Measurements from ENCODE around the gene PLCB4.

Gene PLCB4

GRCh38 chr20:9388813-9389161, 319.9 kb downstream of the PLCB4 start:
- H3K27me3 ChIP-seq (ENCODE audit: insufficient read depth, low read depth, severe bottlenecking): no peaks in the 10 kb centered on the region
- no peak overlapping the region for H3K4me3 ChIP-seq (ENCODE audit: low read depth, low read length)
- H3K9me3 ChIP-seq (ENCODE audit: severe bottlenecking): no peaks in the 10 kb centered on the region
- no peak overlapping the region for H3K27ac ChIP-seq
- H3K36me3 ChIP-seq: no peaks in the 10 kb centered on the region
- no peak for DNase-seq
- TF ChIP-seq CTCF (IDR thresholded peaks at IDR 0.05; ENCODE audit: low read depth, low read length): no peak

- no peak overlapping the region for H3K27ac ChIP-seq
- no peak for DNase-seq
- H3K27me3 ChIP-seq (ENCODE audit: insufficient read depth, low read depth, severe bottlenecking): no peaks in the 10 kb centered on the region
- no peak overlapping the region for H3K4me3 ChIP-seq (ENCODE audit: low read depth, low read length)
- no peaks in the 10 kb centered on the region for H3K9me3 ChIP-seq (ENCODE audit: severe bottlenecking)
- no peak for TF ChIP-seq CTCF (IDR thresholded peaks at IDR 0.05; ENCODE audit: low read depth, low read length)
- H3K36me3 ChIP-seq: no peaks in the 10 kb centered on the region
These were observed 320.5 kb downstream of the PLCB4 start for GRCh38 chr20:9389346-9389745.

GRCh38 chr20:9390441-9390840, 321.6 kb downstream of the PLCB4 start:
- Histone ChIP-seq H3K27ac (no peak overlapping the region), H3K27me3 (ENCODE audit: insufficient read depth, low read depth, severe bottlenecking) (no peaks in the 10 kb centered on the region), H3K36me3 (no peaks in the 10 kb centered on the region), H3K4me3 (ENCODE audit: low read depth, low read length) (no peak overlapping the region), H3K9me3 (ENCODE audit: severe bottlenecking) (no peaks in the 10 kb centered on the region)
- no peak for DNase-seq
- TF ChIP-seq CTCF (IDR thresholded peaks at IDR 0.05; ENCODE audit: low read depth, low read length): no peak

- H3K9me3 ChIP-seq (ENCODE audit: severe bottlenecking): no peaks in the 10 kb centered on the region
- DNase-seq: peak; percentile 64
- H3K36me3 ChIP-seq: no peaks in the 10 kb centered on the region
- peak; percentile 92 for TF ChIP-seq CTCF (IDR thresholded peaks at IDR 0.05; ENCODE audit: low read depth, low read length)
- no peak overlapping the region for H3K4me3 ChIP-seq (ENCODE audit: low read depth, low read length)
- no peak overlapping the region for H3K27ac ChIP-seq
- no peaks in the 10 kb centered on the region for H3K27me3 ChIP-seq (ENCODE audit: insufficient read depth, low read depth, severe bottlenecking)
These were observed 324.3 kb downstream of the PLCB4 start for GRCh38 chr20:9392892-9393857.

GRCh38 chr20:9395971-9396370, 327.1 kb downstream of the PLCB4 start:
- DNase-seq: no peak
- Histone ChIP-seq H3K27ac (no peak overlapping the region), H3K36me3 (no peaks in the 10 kb centered on the region), H3K9me3 (ENCODE audit: severe bottlenecking) (no peaks in the 10 kb centered on the region), H3K27me3 (ENCODE audit: insufficient read depth, low read depth, severe bottlenecking) (no peaks in the 10 kb centered on the region), H3K4me3 (ENCODE audit: low read depth, low read length) (no peak overlapping the region)
- TF ChIP-seq CTCF (IDR thresholded peaks at IDR 0.05; ENCODE audit: low read depth, low read length): no peak
